ENCODE results near the gene HNRNPA1. TPM values are rescaled to one million over a fixed set of nuclear protein-coding genes. Genes with fewer than 3 reads are reported as not detected.

Gene HNRNPA1
- total and polyA plus RNA-seq, 7 donors = 318 to 1,311 (median 594) TPM

GRCh38 chr12:54296393-54297099 is 16.0 kb downstream of the HNRNPA1 start:
- H3K36me3 ChIP-seq = no peaks in the 10 kb centered on the region
- H3K4me1 ChIP-seq = peaks cover 0 to 9% (median 8%) of the 10 kb centered on the region in 4 donors
- no peak overlapping the region for H3K27ac ChIP-seq
- TF ChIP-seq EP300 (IDR thresholded peaks at IDR 0.05) (no peak), POLR2A (IDR thresholded peaks at IDR 0.05) (no peak), CTCF (IDR thresholded peaks at IDR 0.05) (no peak), POLR2AphosphoS5 (IDR thresholded peaks at IDR 0.05) (no peak)
- H3K4me3 ChIP-seq = no peak overlapping the region
- DNase-seq = no peak
- no peaks in the 10 kb centered on the region for H3K9me3 ChIP-seq
- intact Hi-C loops (cut with DNase I) = no loop called here
- peaks cover 0 to 31% (median 12%) of the 10 kb centered on the region in 3 donors for H3K27me3 ChIP-seq
- WGBS, 2 donors = 73 to 87% methylated on average over 5 of the region's 5 CpGs

GRCh38 chr12:54298904-54299303 is 18.4 kb downstream of the HNRNPA1 start:
- no peaks in the 10 kb centered on the region for H3K9me3 ChIP-seq
- TF ChIP-seq CTCF (IDR thresholded peaks at IDR 0.05) = no peak
- TF ChIP-seq POLR2A (IDR thresholded peaks at IDR 0.05) = no peak
- no peak for TF ChIP-seq EP300 (IDR thresholded peaks at IDR 0.05)
- TF ChIP-seq POLR2AphosphoS5 (IDR thresholded peaks at IDR 0.05) = no peak
- no peak overlapping the region for H3K4me3 ChIP-seq

GRCh38 chr12:54299515-54300224 is 19.1 kb downstream of the HNRNPA1 start:
- intact Hi-C loops (cut with DNase I) = no loop called here
- H3K4me1 ChIP-seq = peaks cover 0 to 9% (median 8%) of the 10 kb centered on the region in 4 donors
- no peaks in the 10 kb centered on the region for H3K9me3 ChIP-seq
- peaks cover 0 to 43% (median 17%) of the 10 kb centered on the region in 3 donors for H3K27me3 ChIP-seq
- TF ChIP-seq POLR2AphosphoS5 (IDR thresholded peaks at IDR 0.05) = no peak
- TF ChIP-seq POLR2A (IDR thresholded peaks at IDR 0.05) = no peak
- TF ChIP-seq CTCF (IDR thresholded peaks at IDR 0.05) = no peak
- no peak for TF ChIP-seq EP300 (IDR thresholded peaks at IDR 0.05)
- no peak overlapping the region for H3K4me3 ChIP-seq
- H3K36me3 ChIP-seq = no peaks in the 10 kb centered on the region
- WGBS, 2 donors = 48 to 79% methylated on average over 8 of the region's 8 CpGs
- DNase-seq = no peak
- H3K27ac ChIP-seq = no peak overlapping the region

More at GRCh38 chr12:54298904-54299303, 18.4 kb downstream of the HNRNPA1 start:
- no peak for DNase-seq
- H3K27ac ChIP-seq = no peak overlapping the region
- no peaks in the 10 kb centered on the region for H3K36me3 ChIP-seq
- H3K4me1 ChIP-seq = peaks cover 0 to 9% (median 8%) of the 10 kb centered on the region in 4 donors
- H3K27me3 ChIP-seq = peaks cover 0 to 35% (median 12%) of the 10 kb centered on the region in 3 donors
- intact Hi-C loops (cut with DNase I) = no loop called here
- WGBS, 2 donors = 87 to 89% methylated on average over 5 of the region's 5 CpGs

GRCh38 chr12:54300225-54300731 is 19.8 kb downstream of the HNRNPA1 start:
- Histone ChIP-seq H3K27me3 (peaks cover 0 to 43% (median 17%) of the 10 kb centered on the region in 3 donors), H3K9me3 (no peaks in the 10 kb centered on the region), H3K27ac (no peak overlapping the region), H3K36me3 (no peaks in the 10 kb centered on the region), H3K4me1 (peaks cover 0 to 9% (median 8%) of the 10 kb centered on the region in 4 donors), H3K4me3 (peak overlapping the region in 2 of 4 donors; percentile 15 to 27)
- intact Hi-C loops (cut with DNase I) = no loop called here
- WGBS, 2 donors = 27 to 44% methylated on average over 3 of the region's 3 CpGs
- no peak for DNase-seq
- no peak for TF ChIP-seq EP300 (IDR thresholded peaks at IDR 0.05)
- no peak for TF ChIP-seq POLR2A (IDR thresholded peaks at IDR 0.05)
- no peak for TF ChIP-seq POLR2AphosphoS5 (IDR thresholded peaks at IDR 0.05)
- no peak for TF ChIP-seq CTCF (IDR thresholded peaks at IDR 0.05)

Data from sigmoid colon (tissue), 7 donors.